Activated B cell treated with CpG ODN at 0.5 μM for 24 hours (primary cell): ENCODE results near the gene TXNL4B. TPM values are rescaled to one million over a fixed set of nuclear protein-coding genes. Genes with fewer than 3 reads are reported as not detected.

Experiments
- ATAC-seq: fragments of 200-7000 bp; cut with Tn5 transposase; one replicate; pipeline ENCODE4 v1.10.0; 2021; ENCODE audit warnings: low read depth, mild to moderate bottlenecking, moderate library complexity
- CTCF ChIA-PET: fragments of 350-600 bp; sonication (Branson Sonifier 250); formaldehyde crosslinking; loops from one replicate; lab custom pipeline; 2021; ENCODE audit warnings: antibody characterized with exemption; lab: Charles Lee
- POLR2A ChIA-PET: fragments of 350-600 bp; sonication (Branson Sonifier 250); formaldehyde crosslinking; loops from one replicate; lab custom pipeline; 2021; ENCODE audit warnings: antibody characterized with exemption; lab: Charles Lee
- DNase-seq: peaks from one replicate; pipeline ENCODE4 v3.0.0; 2022
- H3K27ac Mint-ChIP-seq: one replicate; pipeline ENCODE4 v1.8.0; 2020; ENCODE audit warnings: mixed read lengths
- H3K27me3 Mint-ChIP-seq: one replicate; pipeline ENCODE4 v1.8.0; 2021; ENCODE audit warnings: mixed read lengths
- H3K36me3 Mint-ChIP-seq: one replicate; pipeline ENCODE4 v1.8.0; 2021; ENCODE audit warnings: low read depth, mixed read lengths
- H3K4me1 Mint-ChIP-seq: one replicate; pipeline ENCODE4 v1.8.0; 2021; ENCODE audit warnings: mixed read lengths
- H3K4me3 Mint-ChIP-seq: one replicate; pipeline ENCODE4 v1.8.0; 2020; ENCODE audit warnings: mild to moderate bottlenecking, mixed read lengths
- H3K9me3 Mint-ChIP-seq: one replicate; pipeline ENCODE4 v1.8.0; 2020; ENCODE audit warnings: mixed read lengths
- intact Hi-C: fragments of 100-400 bp; cut with micrococcal nuclease; formaldehyde crosslinking; loops from one replicate; pipeline ENCODE4 v1.15.1; 2024
- total RNA-seq: library from RNA; stranded (reverse); gene quantifications from 2 replicates; pipeline ENCODE4 v1.2.3, GENCODE V29; 2022
- TF ChIP-seq, protein P1 (sequence below): fragments of 200-600 bp; IDR thresholded peaks from one replicate; pipeline ENCODE4 v1.8.0; 2022; ENCODE audit warnings: antibody characterized with exemption, mild to moderate bottlenecking

Gene TXNL4B
- 13.1 and 13.8 TPM in 2 replicates for total RNA-seq

GRCh38 chr16:72093448-72094265 is at the start of gene TXNL4B, which contains the start of gene DHX38:
Gene TXNL4B, minus strand, starts transcription at chr16:72093620. Its CDS starts 2,871 bp downstream, at chr16:72090749.
Gene DHX38, plus strand, starts transcription at chr16:72093847. Its CDS starts 2,311 bp downstream, at chr16:72096158.
- TF ChIP-seq, protein P1, sequence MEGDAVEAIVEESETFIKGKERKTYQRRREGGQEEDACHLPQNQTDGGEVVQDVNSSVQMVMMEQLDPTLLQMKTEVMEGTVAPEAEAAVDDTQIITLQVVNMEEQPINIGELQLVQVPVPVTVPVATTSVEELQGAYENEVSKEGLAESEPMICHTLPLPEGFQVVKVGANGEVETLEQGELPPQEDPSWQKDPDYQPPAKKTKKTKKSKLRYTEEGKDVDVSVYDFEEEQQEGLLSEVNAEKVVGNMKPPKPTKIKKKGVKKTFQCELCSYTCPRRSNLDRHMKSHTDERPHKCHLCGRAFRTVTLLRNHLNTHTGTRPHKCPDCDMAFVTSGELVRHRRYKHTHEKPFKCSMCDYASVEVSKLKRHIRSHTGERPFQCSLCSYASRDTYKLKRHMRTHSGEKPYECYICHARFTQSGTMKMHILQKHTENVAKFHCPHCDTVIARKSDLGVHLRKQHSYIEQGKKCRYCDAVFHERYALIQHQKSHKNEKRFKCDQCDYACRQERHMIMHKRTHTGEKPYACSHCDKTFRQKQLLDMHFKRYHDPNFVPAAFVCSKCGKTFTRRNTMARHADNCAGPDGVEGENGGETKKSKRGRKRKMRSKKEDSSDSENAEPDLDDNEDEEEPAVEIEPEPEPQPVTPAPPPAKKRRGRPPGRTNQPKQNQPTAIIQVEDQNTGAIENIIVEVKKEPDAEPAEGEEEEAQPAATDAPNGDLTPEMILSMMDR, result no peak
- ChIA-PET CTCF (interaction anchor here (0.6 kb wide), 1 partner anchor 210 kb away, joined by 3 read pairs; no protein-coding TSS in a partner anchor), POLR2A (interaction anchor here (0.6 to 1.6 kb wide), 14 partner anchors 13 to 1323 kb away, joined by 3 to 8 read pairs (median 4); partner anchors contain the start of genes AP1G1, CMTR2, DHODH and ZNF23)
- DNase-seq (peak; percentile 77), ATAC-seq (peak; percentile 96)
- Mint-ChIP-seq H3K36me3 (peaks cover 68% of the 10 kb centered on the region), H3K4me1 (peaks cover 47% of the 10 kb centered on the region), H3K4me3 (peak within 1 kb of the TSS; percentile 99), H3K27me3 (no peaks in the 10 kb centered on the region), H3K27ac (peak within 1 kb of the TSS; percentile 96), H3K9me3 (no peaks in the 10 kb centered on the region)
- intact Hi-C loops, result loop anchor here (1.0 to 10.0 kb wide), 11 partner anchors 79 to 1289 kb away; partner anchors contain the start of genes CMTR2, DHODH, IST1 and PHLPP2

GRCh38 chr16:72142476-72142875 is 49.1 kb upstream of the TXNL4B start:
- ChIA-PET POLR2A (no interaction called here), CTCF (no interaction called here)
- ATAC-seq, result no peak
- DNase-seq, result no peak
- no peak overlapping the region for H3K27ac Mint-ChIP-seq
- TF ChIP-seq, protein P1, result no peak
- no peak overlapping the region for H3K4me3 Mint-ChIP-seq
- no peaks in the 10 kb centered on the region for H3K27me3 Mint-ChIP-seq
- peaks cover under 1% of the 10 kb centered on the region for H3K9me3 Mint-ChIP-seq
- intact Hi-C loops, result no loop called here
- no peaks in the 10 kb centered on the region for H3K36me3 Mint-ChIP-seq
- no peaks in the 10 kb centered on the region for H3K4me1 Mint-ChIP-seq

- ChIA-PET POLR2A (no interaction called here), CTCF (no interaction called here)
- Mint-ChIP-seq H3K4me1 (no peaks in the 10 kb centered on the region), H3K9me3 (no peaks in the 10 kb centered on the region), H3K36me3 (no peaks in the 10 kb centered on the region), H3K27ac (no peak overlapping the region), H3K27me3 (no peaks in the 10 kb centered on the region), H3K4me3 (no peak overlapping the region)
- no peak for DNase-seq
- TF ChIP-seq, protein P1, result no peak
- ATAC-seq, result no peak
- intact Hi-C loops, result no loop called here
Observed at GRCh38 chr16:72139908-72140307, 46.5 kb upstream of the TXNL4B start.

GRCh38 chr16:72138064-72138572 is 44.7 kb upstream of the TXNL4B start:
- DNase-seq, result no peak
- ChIA-PET POLR2A (no interaction called here), CTCF (no interaction called here)
- no peaks in the 10 kb centered on the region for H3K36me3 Mint-ChIP-seq
- no peaks in the 10 kb centered on the region for H3K27me3 Mint-ChIP-seq
- H3K27ac Mint-ChIP-seq, result no peak overlapping the region
- TF ChIP-seq, protein P1, result no peak
- intact Hi-C loops, result no loop called here
- ATAC-seq, result no peak
- no peaks in the 10 kb centered on the region for H3K9me3 Mint-ChIP-seq
- H3K4me3 Mint-ChIP-seq, result no peak overlapping the region
- H3K4me1 Mint-ChIP-seq, result no peaks in the 10 kb centered on the region
